ENCODE data around the gene VPREB3.

- TF ChIP-seq CTCF (IDR thresholded peaks at IDR 0.05; ENCODE audit: low read depth, low read length, missing input control) (no peak), EGR1 (IDR thresholded peaks at IDR 0.05; ENCODE audit: low read depth in 2 of 2) (peak in 1 of 2 donors; percentile 23), JUND (IDR thresholded peaks at IDR 0.05) (peak; percentile 33 to 83), RAD21 (IDR thresholded peaks at IDR 0.05) (peak in 1 of 2 donors; percentile 66), REST (IDR thresholded peaks at IDR 0.05) (peak; percentile 84), YY1 (IDR thresholded peaks at IDR 0.05) (peak; percentile 87)
Observed at GRCh38 chr22:23764899-23765881, 11.0 kb upstream of the VPREB3 start.
